K562 (cell line): ENCODE measurements around the gene RARG. TPM values are rescaled to one million over a fixed set of nuclear protein-coding genes. Genes with fewer than 3 reads are reported as not detected.

ENCODE experiments used
- ATAC-seq: fragments of 200-7000 bp; cut with Tn5 transposase; 3 replicates; pipeline ENCODE4 v1.9.1; 2020; ENCODE audit warnings: moderate library complexity
- BruUV-seq: library from RNA; stranded (reverse); fragments of 400-500 nt; replicated peaks from 2 replicates; lab custom pipeline; 2021; lab: Mats Ljungman, UMichigan
- CTCF ChIA-PET: fragments of 300-600 bp; formaldehyde crosslinking; extraction: SDS; loops from one replicate; lab custom pipeline; 2021; ENCODE audit warnings: low intra/inter-chr PET ratio; lab: Yijun Ruan, JAX
- POLR2A ChIA-PET: fragments of 300-600, 350-650 bp; sonication (Branson Sonifier 250); formaldehyde crosslinking; extraction: SDS; loops from one replicate; lab custom pipeline; 2021; ENCODE audit warnings: antibody characterized with exemption, inconsistent platforms; lab: Yijun Ruan, JAX
- DNase-seq, 4 experiments: peaks; one replicate each; pipeline versions ENCODE4 v3.0.0 to v3.0.0-alpha.2; 2011 to 2018; ENCODE audit warnings: low spot score in 3 of 4, mixed read lengths in 3 of 4; ENCODE audit errors: extremely low read depth in 1 of 4
- FAIRE-seq: peaks from 2 replicates; lab custom pipeline; 2011; peaks lifted over from hg19 to GRCh38; lab: Jason Lieb, UNC
- H2AFZ ChIP-seq: 2 replicates; pipeline ENCODE4 v1.6.0; 2011; ENCODE audit warnings: low read depth, low read length, control low read depth, inconsistent platforms
- H3K27ac ChIP-seq: fragments of 200-600 bp; 3 replicates; pipeline ENCODE4 v1.8.0; 2011; ENCODE audit warnings: low read depth, mild to moderate bottlenecking, control low read depth, inconsistent platforms, low read length, moderate library complexity, mixed read lengths; ENCODE audit errors: extremely low read depth
- H3K27me3 ChIP-seq, 2 experiments: fragments of 300-600 bp in 1 of 2; 2 replicates in 1 of 2; 3 replicates in 1 of 2; pipeline versions ENCODE4 v1.6.0 to v1.8.0; 2011; ENCODE audit warnings: inconsistent platforms in 2 of 2, low read length in 2 of 2, mild to moderate bottlenecking in 1 of 2, mixed read lengths in 1 of 2, moderate library complexity in 1 of 2; ENCODE audit not compliant: control insufficient read depth in 2 of 2, insufficient read depth in 2 of 2
- H3K36me3 ChIP-seq: fragments of 300-600 bp; 3 replicates; pipeline ENCODE4 v1.8.0; 2011; ENCODE audit warnings: mild to moderate bottlenecking, low read length, inconsistent platforms; ENCODE audit not compliant: control insufficient read depth, insufficient read depth
- H3K4me1 ChIP-seq, 2 experiments: fragments of 200-600 bp in 1 of 2; replicated peaks in 1 of 2; 2 replicates in 1 of 2; 3 replicates in 1 of 2; pipeline versions ENCODE4 v1.5.1 to v1.8.0; 2011; ENCODE audit warnings: inconsistent platforms in 2 of 2, low read length in 2 of 2, mild to moderate bottlenecking in 1 of 2, mixed read lengths in 1 of 2, moderate library complexity in 1 of 2; ENCODE audit not compliant: control insufficient read depth in 2 of 2, insufficient read depth in 2 of 2
- H3K4me2 ChIP-seq: 2 replicates; pipeline ENCODE4 v1.6.1; 2011; ENCODE audit warnings: low read length, control low read depth, inconsistent platforms, mixed read lengths; ENCODE audit not compliant: insufficient read depth
- H3K4me3 ChIP-seq: fragments of 200-600 bp; sonication (generic), shearing (Covaris generic); 2 replicates; pipeline ENCODE4 v1.5.1; 2016; ENCODE audit warnings: control low read depth, inconsistent platforms
- H3K79me2 ChIP-seq: fragments of 200-600 bp; 3 replicates; pipeline ENCODE4 v1.8.0; 2011; ENCODE audit warnings: low read length, inconsistent platforms; ENCODE audit not compliant: control insufficient read depth, insufficient read depth
- H3K9ac ChIP-seq, 2 experiments: 2 replicates each; pipeline versions ENCODE4 v1.6.0 to v1.6.1; 2011; ENCODE audit warnings: low read depth in 2 of 2, low read length in 2 of 2, control low read depth in 1 of 2, inconsistent platforms in 1 of 2, mild to moderate bottlenecking in 1 of 2, mixed read lengths in 1 of 2; ENCODE audit not compliant: insufficient read depth in 1 of 2
- H3K9me1 ChIP-seq: one replicate; pipeline ENCODE4 v1.6.0; 2011; ENCODE audit warnings: inconsistent platforms, mild to moderate bottlenecking, low read length, moderate library complexity; ENCODE audit not compliant: control insufficient read depth, insufficient read depth
- H3K9me3 ChIP-seq: replicated peaks from 2 replicates; pipeline ENCODE4 v1.5.1; 2011; ENCODE audit warnings: low read depth, low read length, inconsistent platforms; ENCODE audit not compliant: control insufficient read depth, insufficient read depth
- H4K20me1 ChIP-seq: replicated peaks from 2 replicates; pipeline ENCODE4 v1.6.1; 2011; ENCODE audit warnings: low read length, inconsistent platforms, mixed read lengths; ENCODE audit not compliant: control insufficient read depth, insufficient read depth
- ARHGAP35 ChIP-seq: fragments of 450-650 bp; IDR thresholded peaks from 2 replicates; pipeline ENCODE4 v1.6.1; 2018; ENCODE audit not compliant: partially characterized antibody
- ARID3B ChIP-seq: fragments of 250-450 bp; sonication (Bioruptor Pico); IDR thresholded peaks from 2 replicates; pipeline ENCODE4 v1.4.0; 2020; ENCODE audit warnings: borderline replicate concordance
- SMARCA4 ChIP-seq: fragments of 450-650 bp; IDR thresholded peaks from 2 replicates; pipeline ENCODE4 v1.6.1; 2016
- SOX6 ChIP-seq: fragments of 450-650 bp; IDR thresholded peaks from 2 replicates; pipeline ENCODE4 v1.6.1; 2014; ENCODE audit warnings: mild to moderate bottlenecking
- TRIM25 ChIP-seq: fragments of 450-650 bp; IDR thresholded peaks from 2 replicates; pipeline ENCODE4 v1.7.0; 2016; ENCODE audit warnings: borderline replicate concordance
- YBX1 ChIP-seq: fragments of 450-650 bp; IDR thresholded peaks from 2 replicates; pipeline ENCODE4 v1.7.1; 2016; ENCODE audit warnings: mild to moderate bottlenecking
- WGBS: fragments of 100-300 bp; shearing (Covaris generic); methylation state at CpG from one replicate; pipeline ENCODE4 v1.1.6; 2016; ENCODE audit warnings: low coverage, mixed read lengths; ENCODE audit not compliant: insufficient coverage; ENCODE audit errors: missing lambda C conversion rate; 5-methylcytosine and 5-hydroxymethylcytosine counted together
- in situ Hi-C: fragments of 300-500 bp; cut with MboI; formaldehyde crosslinking; loops from 4 replicates; pipeline ENCODE4 v1.15.0; 2018; ENCODE audit warnings: inconsistent platforms, mixed read lengths
- intact Hi-C: fragments of 100-400 bp; cut with micrococcal nuclease; formaldehyde crosslinking; loops from 2 replicates; pipeline ENCODE4 v1.14.2; 2022
- polyA plus RNA-seq, 8 experiments: library from polyadenylated mRNA; depleted of rRNA in 4 of 8; stranded (reverse) in 5 of 8; unstranded in 3 of 8; fragments of >200 nt; fragmentation: Nextera tagmentation in 2 of 8; fragmentation: Illumina TruSeq in 1 of 8; extraction: Ambion mirVana in 2 of 8; extraction: Trizol in 1 of 8; gene quantifications; 2 replicates each; pipeline versions ENCODE4 v1.2.1 to v1.2.3, GENCODE V29; 2011 to 2014; ENCODE audit warnings: inconsistent platforms in 1 of 8, missing spikeins in 1 of 8
- total RNA-seq, 7 experiments: library from RNA; depleted of rRNA in 6 of 7; stranded (reverse); fragments of >200 nt in 6 of 7; fragmentation: Illumina TruSeq in 2 of 7; extraction: Trizol in 2 of 7; gene quantifications; 2 replicates each; pipeline versions ENCODE4 v1.2.1 to v1.2.3, GENCODE V29; 2011 to 2021; ENCODE audit warnings: low replicate concordance in 1 of 7

RARG gene
- total and polyA plus RNA-seq, 9 of the 15 experiments (the other 6 are each of a cell fraction or from before 2014, with no cell fraction given) = 0.18 to 7.6 (median 3.8) TPM

- H4K20me1 ChIP-seq = no peaks in the 10 kb centered on the region
- no peaks in the 10 kb centered on the region for H3K9me1 ChIP-seq
- BruUV-seq = no TSS peak
- in situ Hi-C loops (no loop called here), intact Hi-C loops (no loop called here)
- ChIA-PET POLR2A (interaction anchor here (0.6 to 2.3 kb wide), 4 partner anchors 9 to 247 kb away, joined by 3 to 8 read pairs (median 4); no protein-coding TSS in a partner anchor), CTCF (no interaction called here)
- H3K9me3 ChIP-seq = no peaks in the 10 kb centered on the region
- TF ChIP-seq TRIM25 = no peak
- no peak for TF ChIP-seq YBX1
- no peak for TF ChIP-seq SMARCA4
- TF ChIP-seq ARHGAP35 = no peak
- no peak for TF ChIP-seq SOX6
- TF ChIP-seq ARID3B (CRISPR knock-in tag) = no peak
- H3K79me2 ChIP-seq = no peaks in the 10 kb centered on the region
- H3K4me1 ChIP-seq = peaks cover 14 to 24% of the 10 kb centered on the region in 2 experiments; a peak in 4 of 5 replicates
- no peaks in the 10 kb centered on the region for H3K36me3 ChIP-seq
- H3K9ac ChIP-seq = peak overlapping the region in 1 of 2 experiments; percentile 80; a peak in 2 of 4 replicates
- H2AFZ ChIP-seq = peak overlapping the region; percentile 10
- no peaks in the 10 kb centered on the region for H3K27me3 ChIP-seq
- ATAC-seq = peak; percentile 26
- no peak for DNase-seq
- H3K4me3 ChIP-seq = no peak overlapping the region
- no peak overlapping the region for H3K4me2 ChIP-seq
- FAIRE-seq = no peak
- WGBS = 60% methylated on average over 8 of the region's 11 CpGs
- H3K27ac ChIP-seq = no peak overlapping the region
These were observed 9.8 kb upstream of the RARG start for GRCh38 chr12:53241623-53242412.
